ENCODE results near the gene KRTAP10-11.
"Not testable (repeated sequence)": the region's sequence is repeated elsewhere in the genome, so short reads cannot be mapped to it uniquely, and the experiment has no call there.

KRTAP10-11 gene

GRCh38 chr21:44657635-44658540 lies 11.7 kb downstream of the KRTAP10-11 start, which contains the start of gene KRTAP12-3:
Gene KRTAP12-3 (plus strand): TSS chr21:44657932. CDS start chr21:44657980, 48 bp downstream.
- peaks cover 65% of the 10 kb centered on the region for H3K36me3 Mint-ChIP-seq (ENCODE audit: low read depth)
- peak within 1 kb of the TSS; percentile 99 for H3K27ac Mint-ChIP-seq
- peaks cover 22% of the 10 kb centered on the region for H3K27me3 Mint-ChIP-seq (ENCODE audit: low read depth)
- peaks cover 77% of the 10 kb centered on the region for H3K9me3 Mint-ChIP-seq
- peak within 1 kb of the TSS; percentile 71 for H3K4me3 Mint-ChIP-seq
- H3K4me1 Mint-ChIP-seq (ENCODE audit: low read depth) = peaks cover 59% of the 10 kb centered on the region

- H3K27me3 Mint-ChIP-seq (ENCODE audit: low read depth) = peaks cover 25% of the 10 kb centered on the region
- H3K36me3 Mint-ChIP-seq (ENCODE audit: low read depth) = peaks cover 63% of the 10 kb centered on the region
- peaks cover 58% of the 10 kb centered on the region for H3K4me1 Mint-ChIP-seq (ENCODE audit: low read depth)
- H3K27ac Mint-ChIP-seq = peak overlapping the region; percentile 99
- peak overlapping the region; percentile 71 for H3K4me3 Mint-ChIP-seq
- H3K9me3 Mint-ChIP-seq = peaks cover 76% of the 10 kb centered on the region
Measured at GRCh38 chr21:44658541-44658910, 12.3 kb downstream of the KRTAP10-11 start.

- H3K36me3 Mint-ChIP-seq (ENCODE audit: low read depth) = peaks cover 58% of the 10 kb centered on the region
- H3K27me3 Mint-ChIP-seq (ENCODE audit: low read depth) = peaks cover 25% of the 10 kb centered on the region
- H3K4me3 Mint-ChIP-seq = peak overlapping the region; percentile 71
- H3K27ac Mint-ChIP-seq = peak overlapping the region; percentile 99
- peaks cover 76% of the 10 kb centered on the region for H3K9me3 Mint-ChIP-seq
- peaks cover 53% of the 10 kb centered on the region for H3K4me1 Mint-ChIP-seq (ENCODE audit: low read depth)
Measured at GRCh38 chr21:44658913-44659595, 12.8 kb downstream of the KRTAP10-11 start.

GRCh38 chr21:44661567-44661966 lies 15.4 kb downstream of the KRTAP10-11 start:
- H3K9me3 Mint-ChIP-seq = peaks cover 65% of the 10 kb centered on the region
- H3K27me3 Mint-ChIP-seq (ENCODE audit: low read depth) = peaks cover 28% of the 10 kb centered on the region
- peaks cover 38% of the 10 kb centered on the region for H3K36me3 Mint-ChIP-seq (ENCODE audit: low read depth)
- peaks cover 39% of the 10 kb centered on the region for H3K4me1 Mint-ChIP-seq (ENCODE audit: low read depth)
- H3K4me3 Mint-ChIP-seq, H3K27ac Mint-ChIP-seq: not testable (repeated sequence)

- peaks cover 50% of the 10 kb centered on the region for H3K9me3 Mint-ChIP-seq
- H3K4me3 Mint-ChIP-seq = no peak overlapping the region
- peaks cover 7% of the 10 kb centered on the region for H3K4me1 Mint-ChIP-seq (ENCODE audit: low read depth)
- peaks cover 47% of the 10 kb centered on the region for H3K27me3 Mint-ChIP-seq (ENCODE audit: low read depth)
- H3K27ac Mint-ChIP-seq = no peak overlapping the region
- peaks cover 13% of the 10 kb centered on the region for H3K36me3 Mint-ChIP-seq (ENCODE audit: low read depth)
Measured at GRCh38 chr21:44664691-44665090, 18.5 kb downstream of the KRTAP10-11 start.

GRCh38 chr21:44666401-44667320 lies 20.4 kb downstream of the KRTAP10-11 start, which contains the start of gene KRTAP12-2:
Gene KRTAP12-2 (minus strand): TSS chr21:44666927. CDS start chr21:44666886, 41 bp downstream.
- Mint-ChIP-seq H3K4me1 (ENCODE audit: low read depth) (no peaks in the 10 kb centered on the region), H3K36me3 (ENCODE audit: low read depth) (peaks cover 6% of the 10 kb centered on the region), H3K27ac (no peak within 1 kb of the TSS), H3K27me3 (ENCODE audit: low read depth) (peaks cover 36% of the 10 kb centered on the region), H3K9me3 (peaks cover 53% of the 10 kb centered on the region), H3K4me3 (no peak within 1 kb of the TSS)

- Mint-ChIP-seq H3K36me3 (ENCODE audit: low read depth) (peaks cover 6% of the 10 kb centered on the region), H3K4me1 (ENCODE audit: low read depth) (no peaks in the 10 kb centered on the region), H3K4me3 (no peak overlapping the region), H3K27ac (no peak overlapping the region), H3K27me3 (ENCODE audit: low read depth) (peaks cover 28% of the 10 kb centered on the region), H3K9me3 (peaks cover 53% of the 10 kb centered on the region)
Measured at GRCh38 chr21:44667612-44668011, 21.4 kb downstream of the KRTAP10-11 start.

GRCh38 chr21:44670642-44671432 lies 24.6 kb downstream of the KRTAP10-11 start:
- Mint-ChIP-seq H3K27ac (no peak overlapping the region), H3K27me3 (ENCODE audit: low read depth) (peaks cover 34% of the 10 kb centered on the region), H3K36me3 (ENCODE audit: low read depth) (peaks cover 9% of the 10 kb centered on the region), H3K4me3 (no peak overlapping the region), H3K9me3 (peaks cover 64% of the 10 kb centered on the region), H3K4me1 (ENCODE audit: low read depth) (no peaks in the 10 kb centered on the region)

GRCh38 chr21:44671911-44672310 lies 25.7 kb downstream of the KRTAP10-11 start:
- Mint-ChIP-seq H3K36me3 (ENCODE audit: low read depth) (peaks cover 9% of the 10 kb centered on the region), H3K4me1 (ENCODE audit: low read depth) (no peaks in the 10 kb centered on the region), H3K9me3 (peaks cover 67% of the 10 kb centered on the region), H3K4me3 (no peak overlapping the region), H3K27me3 (ENCODE audit: low read depth) (peaks cover 39% of the 10 kb centered on the region), H3K27ac (no peak overlapping the region)

- Mint-ChIP-seq H3K4me1 (ENCODE audit: low read depth) (no peaks in the 10 kb centered on the region), H3K4me3 (no peak overlapping the region), H3K27ac (no peak overlapping the region), H3K36me3 (ENCODE audit: low read depth) (peaks cover 3% of the 10 kb centered on the region), H3K9me3 (peaks cover 29% of the 10 kb centered on the region), H3K27me3 (ENCODE audit: low read depth) (peaks cover 49% of the 10 kb centered on the region)
Measured at GRCh38 chr21:44677881-44678280, 31.7 kb downstream of the KRTAP10-11 start.

GRCh38 chr21:44681152-44681551 lies 34.9 kb downstream of the KRTAP10-11 start:
- H3K9me3 Mint-ChIP-seq = no peaks in the 10 kb centered on the region
- no peak overlapping the region for H3K27ac Mint-ChIP-seq

GRCh38 chr21:44681861-44682579 lies 35.8 kb downstream of the KRTAP10-11 start, which contains the start of gene KRTAP12-1:
Gene KRTAP12-1 (minus strand): TSS chr21:44682163. CDS start chr21:44682123, 40 bp downstream.
- Mint-ChIP-seq H3K27me3 (ENCODE audit: low read depth) (peaks cover 33% of the 10 kb centered on the region), H3K4me3 (no peak within 1 kb of the TSS), H3K27ac (no peak within 1 kb of the TSS), H3K36me3 (ENCODE audit: low read depth) (no peaks in the 10 kb centered on the region), H3K9me3 (no peaks in the 10 kb centered on the region), H3K4me1 (ENCODE audit: low read depth) (peaks cover 14% of the 10 kb centered on the region)

More at GRCh38 chr21:44681152-44681551, 34.9 kb downstream of the KRTAP10-11 start:
- Mint-ChIP-seq H3K27me3 (ENCODE audit: low read depth) (peaks cover 38% of the 10 kb centered on the region), H3K4me3 (no peak overlapping the region), H3K4me1 (ENCODE audit: low read depth) (peaks cover 8% of the 10 kb centered on the region), H3K36me3 (ENCODE audit: low read depth) (no peaks in the 10 kb centered on the region)
